ENCODE data around the gene ANO9. TPM values are rescaled to one million over a fixed set of nuclear protein-coding genes. Genes with fewer than 3 reads are reported as not detected.

The ANO9 gene
- total RNA-seq, 1 experiment from 2014 or later, result 16.6 TPM

DNA sequence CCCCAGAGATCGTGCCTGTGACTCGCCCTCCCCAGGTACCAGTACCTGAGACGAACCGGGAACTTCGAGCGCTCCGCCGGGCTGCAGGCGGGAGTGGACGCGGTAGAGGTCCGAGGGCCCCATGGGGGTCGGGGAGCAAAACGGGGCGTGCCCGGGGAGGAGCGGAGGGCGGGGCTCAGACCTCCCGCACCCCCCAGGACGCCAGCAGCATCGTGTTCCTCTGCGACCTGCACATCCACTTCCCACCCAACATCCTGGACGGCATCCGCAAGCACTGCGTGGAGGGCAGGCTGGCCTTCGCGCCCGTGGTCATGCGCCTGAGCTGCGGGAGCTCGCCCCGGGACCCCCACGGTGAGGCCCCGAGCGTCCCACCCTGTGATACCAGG, 61.7 kb downstream of the ANO9 start:
- no peak overlapping the region for H2AFZ ChIP-seq (ENCODE audit: low read length)
- no peak overlapping the region for H3K9ac ChIP-seq (ENCODE audit: low read length)
- H3F3A ChIP-seq (ENCODE audit: low read length, unreplicated experiment), result no peaks in the 10 kb centered on the region
- no peak for ATAC-seq
- no peaks in the 10 kb centered on the region for H3K4me1 ChIP-seq (ENCODE audit: insufficient read depth, low read length)
- no peaks in the 10 kb centered on the region for H3K27me3 ChIP-seq (ENCODE audit: low read length)
- H3K9me2 ChIP-seq (replicated peaks; ENCODE audit: low read length), result no peaks in the 10 kb centered on the region
- ChIA-PET CTCF (no interaction called here), POLR2A (ENCODE audit: unreplicated experiment) (no interaction called here)
- H3K27ac ChIP-seq (ENCODE audit: low read length), result no peak overlapping the region
- DNase-seq, result no peak
- no peaks in the 10 kb centered on the region for H3K79me2 ChIP-seq (ENCODE audit: low read length)
- no peaks in the 10 kb centered on the region for H3K36me3 ChIP-seq (ENCODE audit: low read depth, low read length)
- H3K4me3 ChIP-seq (ENCODE audit: low read length), result no peak overlapping the region
- no TSS peak for BruUV-seq (replicated peaks)
- H3K9me3 ChIP-seq (ENCODE audit: low read length), result no peaks in the 10 kb centered on the region
- no peak overlapping the region for H3K4me2 ChIP-seq (ENCODE audit: low read length)
- TF ChIP-seq EZH2phosphoT487 (IDR thresholded peaks at IDR 0.05; ENCODE audit: borderline replicate concordance, low read length), result no peak
- no peak for TF ChIP-seq EZH2 (IDR thresholded peaks at IDR 0.05; ENCODE audit: low read length, unreplicated experiment)
- TF ChIP-seq, protein P1, sequence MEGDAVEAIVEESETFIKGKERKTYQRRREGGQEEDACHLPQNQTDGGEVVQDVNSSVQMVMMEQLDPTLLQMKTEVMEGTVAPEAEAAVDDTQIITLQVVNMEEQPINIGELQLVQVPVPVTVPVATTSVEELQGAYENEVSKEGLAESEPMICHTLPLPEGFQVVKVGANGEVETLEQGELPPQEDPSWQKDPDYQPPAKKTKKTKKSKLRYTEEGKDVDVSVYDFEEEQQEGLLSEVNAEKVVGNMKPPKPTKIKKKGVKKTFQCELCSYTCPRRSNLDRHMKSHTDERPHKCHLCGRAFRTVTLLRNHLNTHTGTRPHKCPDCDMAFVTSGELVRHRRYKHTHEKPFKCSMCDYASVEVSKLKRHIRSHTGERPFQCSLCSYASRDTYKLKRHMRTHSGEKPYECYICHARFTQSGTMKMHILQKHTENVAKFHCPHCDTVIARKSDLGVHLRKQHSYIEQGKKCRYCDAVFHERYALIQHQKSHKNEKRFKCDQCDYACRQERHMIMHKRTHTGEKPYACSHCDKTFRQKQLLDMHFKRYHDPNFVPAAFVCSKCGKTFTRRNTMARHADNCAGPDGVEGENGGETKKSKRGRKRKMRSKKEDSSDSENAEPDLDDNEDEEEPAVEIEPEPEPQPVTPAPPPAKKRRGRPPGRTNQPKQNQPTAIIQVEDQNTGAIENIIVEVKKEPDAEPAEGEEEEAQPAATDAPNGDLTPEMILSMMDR (conservative IDR thresholded peaks at IDR 0.05; ENCODE audit: low read depth, low read length), result no peak
- no peaks in the 10 kb centered on the region for H4K20me1 ChIP-seq (ENCODE audit: low read length)
- intact Hi-C loops (cut with micrococcal nuclease), result no loop called here

DNA sequence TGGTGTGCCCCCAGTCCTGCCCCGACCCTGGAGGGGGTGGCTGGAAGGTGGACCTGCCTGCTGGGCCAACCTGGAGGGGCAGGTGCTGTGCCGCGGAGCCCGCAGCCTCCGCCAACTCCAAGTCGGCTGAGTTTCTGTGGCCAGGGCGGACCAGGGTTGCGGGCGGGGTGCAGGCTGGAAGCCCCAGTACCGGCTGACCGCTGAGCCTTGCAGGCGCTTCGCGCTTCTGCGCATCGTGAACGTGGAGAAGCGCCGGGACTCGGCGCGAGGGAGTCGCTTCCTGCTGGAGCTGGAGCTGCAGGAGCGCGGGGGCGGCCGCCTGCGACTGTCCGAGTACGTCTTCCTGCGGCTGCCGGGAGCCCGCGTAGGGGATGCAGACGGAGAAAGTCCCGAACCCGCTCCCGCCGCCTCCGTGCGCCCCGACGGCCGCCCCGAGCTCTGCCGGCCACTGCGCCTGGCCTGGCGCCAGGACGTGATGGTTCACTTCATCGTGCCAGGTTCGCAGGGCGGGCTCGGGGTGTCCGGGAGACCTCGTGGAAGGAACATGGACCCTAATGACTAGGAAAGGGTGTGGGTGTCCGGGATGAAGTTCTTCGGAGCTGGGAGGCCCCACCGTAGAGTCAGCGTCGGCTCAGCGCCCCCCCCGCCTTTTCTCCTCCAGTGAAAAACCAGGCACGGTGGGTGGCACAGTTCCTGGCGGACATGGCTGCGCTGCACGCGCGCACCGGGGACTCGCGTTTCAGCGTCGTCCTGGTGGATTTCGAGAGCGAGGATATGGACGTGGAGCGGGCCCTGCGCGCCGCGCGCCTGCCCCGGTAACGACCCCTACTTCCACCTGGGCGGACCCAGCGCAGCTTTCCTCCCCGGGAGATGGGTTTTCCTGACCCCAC, 62.4 kb downstream of the ANO9 start:
- H3K4me3 ChIP-seq (ENCODE audit: low read length), result no peak overlapping the region
- intact Hi-C loops (cut with micrococcal nuclease), result no loop called here
- no peaks in the 10 kb centered on the region for H3K4me1 ChIP-seq (ENCODE audit: insufficient read depth, low read length)
- H3K9ac ChIP-seq (ENCODE audit: low read length), result no peak overlapping the region
- no peak for DNase-seq
- ATAC-seq, result no peak
- no peaks in the 10 kb centered on the region for H3K36me3 ChIP-seq (ENCODE audit: low read depth, low read length)
- TF ChIP-seq EZH2phosphoT487 (IDR thresholded peaks at IDR 0.05; ENCODE audit: borderline replicate concordance, low read length) (no peak), EZH2 (IDR thresholded peaks at IDR 0.05; ENCODE audit: low read length, unreplicated experiment) (no peak)
- TF ChIP-seq, protein P1 (conservative IDR thresholded peaks at IDR 0.05; ENCODE audit: low read depth, low read length), result no peak
- H2AFZ ChIP-seq (ENCODE audit: low read length), result no peak overlapping the region
- H3K9me3 ChIP-seq (ENCODE audit: low read length), result no peaks in the 10 kb centered on the region
- no peaks in the 10 kb centered on the region for H3K9me2 ChIP-seq (replicated peaks; ENCODE audit: low read length)
- CTCF ChIA-PET, result no interaction called here
- BruUV-seq (replicated peaks), result no TSS peak
- H3F3A ChIP-seq (ENCODE audit: low read length, unreplicated experiment), result no peaks in the 10 kb centered on the region
- no peaks in the 10 kb centered on the region for H3K79me2 ChIP-seq (ENCODE audit: low read length)
- no peak overlapping the region for H3K4me2 ChIP-seq (ENCODE audit: low read length)
- no peaks in the 10 kb centered on the region for H3K27me3 ChIP-seq (ENCODE audit: low read length)
- POLR2A ChIA-PET (ENCODE audit: unreplicated experiment), result no interaction called here
- no peak overlapping the region for H3K27ac ChIP-seq (ENCODE audit: low read length)
- no peaks in the 10 kb centered on the region for H4K20me1 ChIP-seq (ENCODE audit: low read length)

DNA sequence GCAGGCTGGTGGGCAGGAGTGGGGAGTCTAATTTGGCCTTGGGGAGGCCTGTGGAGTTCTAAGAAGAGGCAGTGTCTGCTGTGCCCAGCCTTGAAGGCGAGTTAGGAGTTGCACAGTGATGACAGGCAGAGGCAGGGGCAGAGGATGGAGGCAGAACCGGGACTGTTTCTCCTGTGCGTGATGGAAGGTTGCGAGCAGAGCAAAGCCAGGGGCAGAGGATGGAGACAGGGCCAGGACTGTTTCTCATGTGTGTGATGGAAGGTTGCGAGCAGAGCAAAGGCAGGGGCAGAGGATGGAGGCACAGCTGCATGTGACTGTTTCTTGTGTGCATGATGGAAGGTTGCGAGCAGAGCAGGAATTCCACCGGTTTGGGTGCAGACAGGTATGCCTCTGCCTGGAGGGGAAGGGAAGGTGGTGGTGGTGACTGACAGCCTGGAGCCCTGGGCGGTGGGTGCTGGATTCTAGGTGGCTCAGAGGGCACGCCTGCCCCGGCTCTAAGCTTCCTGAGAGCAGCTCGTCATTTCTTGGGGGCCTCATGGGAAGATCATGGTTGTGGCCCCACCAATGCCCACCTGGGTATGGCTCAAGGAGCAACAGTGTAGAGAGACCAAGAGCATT, 63.8 kb downstream of the ANO9 start:
- no peaks in the 10 kb centered on the region for H3K9me3 ChIP-seq (ENCODE audit: low read length)
- no TSS peak for BruUV-seq (replicated peaks)
- ATAC-seq, result no peak; the same call in 1 of the 2 replicates

More for the DNA sequence above, 63.8 kb downstream of the ANO9 start:
- Histone ChIP-seq H3K4me1 (ENCODE audit: insufficient read depth, low read length) (no peaks in the 10 kb centered on the region), H3K4me2 (ENCODE audit: low read length) (no peak overlapping the region), H3K36me3 (ENCODE audit: low read depth, low read length) (no peaks in the 10 kb centered on the region), H3K27me3 (ENCODE audit: low read length) (no peaks in the 10 kb centered on the region), H3K4me3 (ENCODE audit: low read length) (no peak overlapping the region), H3K9ac (ENCODE audit: low read length) (no peak overlapping the region), H3K9me2 (replicated peaks; ENCODE audit: low read length) (no peaks in the 10 kb centered on the region), H3K79me2 (ENCODE audit: low read length) (no peaks in the 10 kb centered on the region), H4K20me1 (ENCODE audit: low read length) (no peaks in the 10 kb centered on the region), H3F3A (ENCODE audit: low read length, unreplicated experiment) (no peaks in the 10 kb centered on the region), H2AFZ (ENCODE audit: low read length) (no peak overlapping the region), H3K27ac (ENCODE audit: low read length) (no peak overlapping the region)
- CTCF ChIA-PET, result no interaction called here
- DNase-seq, result no peak
- intact Hi-C loops (cut with micrococcal nuclease), result no loop called here
- POLR2A ChIA-PET (ENCODE audit: unreplicated experiment), result no interaction called here
- TF ChIP-seq EZH2phosphoT487 (IDR thresholded peaks at IDR 0.05; ENCODE audit: borderline replicate concordance, low read length) (no peak), EZH2 (IDR thresholded peaks at IDR 0.05; ENCODE audit: low read length, unreplicated experiment) (no peak)
- TF ChIP-seq, protein P1 (conservative IDR thresholded peaks at IDR 0.05; ENCODE audit: low read depth, low read length), result no peak
